SKM-1 (cell line): ENCODE data around the gene PSMA4.
"Not testable (repeated sequence)": the region's sequence is repeated elsewhere in the genome, so short reads cannot be mapped to it uniquely, and the experiment has no call there.

Experiments used
- DNase-seq: peaks from one replicate; lab custom pipeline; 2025; ENCODE audit not compliant: unreplicated experiment; lab: John Stamatoyannopoulos, UW

Gene PSMA4

DNA sequence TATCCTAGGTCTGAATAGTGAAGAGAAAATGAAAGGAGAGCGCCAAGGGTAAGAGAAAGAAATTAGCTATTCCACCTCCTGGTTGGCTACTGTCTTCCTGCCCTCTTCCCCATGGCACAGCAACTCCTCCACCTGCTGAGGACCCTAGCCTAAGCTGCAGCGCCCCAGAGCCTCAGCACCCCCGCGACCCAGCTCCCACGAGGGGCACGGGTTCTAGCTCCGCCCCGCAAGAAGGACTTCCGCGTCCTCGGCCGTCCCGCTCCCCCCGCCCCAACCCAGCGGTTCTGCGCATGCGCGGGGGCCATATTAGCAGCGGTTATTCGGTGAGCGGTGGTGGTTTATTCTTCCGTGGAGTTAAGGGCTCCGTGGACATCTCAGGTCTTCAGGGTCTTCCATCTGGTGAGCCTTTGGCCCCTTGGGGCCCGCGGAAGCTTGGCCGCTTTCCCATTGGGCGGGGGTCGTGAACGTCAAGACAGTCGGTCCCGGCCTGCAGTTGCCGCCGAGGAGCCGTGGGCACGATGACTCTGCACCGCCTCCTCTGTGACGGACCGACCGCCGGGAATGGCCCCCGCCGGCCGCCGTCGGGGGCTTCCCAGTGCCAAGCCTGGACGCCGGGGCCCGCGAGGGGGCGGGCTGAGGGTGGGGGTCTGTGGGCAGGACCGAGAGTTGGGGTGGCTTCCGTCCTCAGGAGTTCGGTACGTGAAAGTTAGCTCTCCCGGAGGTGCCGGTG is at the start of gene PSMA4:
TSS of gene PSMA4 (plus strand) at position 304 of the 730 bp plus-strand sequence. CDS start 1,484 bp downstream, outside the sequence.
- DNase-seq, result peak; percentile 80

DNA sequence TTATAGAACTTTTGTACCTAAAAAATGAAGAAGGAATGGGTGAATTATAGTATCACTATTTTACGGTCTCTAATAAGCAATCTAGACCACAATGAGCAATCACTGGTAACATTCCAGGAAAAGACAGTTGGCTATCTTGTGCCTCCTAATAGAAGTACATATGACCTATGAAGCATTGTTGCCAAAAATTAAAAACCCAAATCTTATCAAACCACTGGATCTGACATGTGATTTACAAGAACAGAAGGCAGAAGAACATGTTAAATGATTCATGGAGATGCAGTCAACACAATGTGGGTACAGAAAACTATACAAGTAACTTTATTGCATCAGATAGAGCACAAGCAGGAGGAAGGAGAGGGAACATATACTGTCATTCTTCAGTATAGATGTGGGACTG is 47.4 kb upstream of the PSMA4 start:
- DNase-seq, result no peak

DNA sequence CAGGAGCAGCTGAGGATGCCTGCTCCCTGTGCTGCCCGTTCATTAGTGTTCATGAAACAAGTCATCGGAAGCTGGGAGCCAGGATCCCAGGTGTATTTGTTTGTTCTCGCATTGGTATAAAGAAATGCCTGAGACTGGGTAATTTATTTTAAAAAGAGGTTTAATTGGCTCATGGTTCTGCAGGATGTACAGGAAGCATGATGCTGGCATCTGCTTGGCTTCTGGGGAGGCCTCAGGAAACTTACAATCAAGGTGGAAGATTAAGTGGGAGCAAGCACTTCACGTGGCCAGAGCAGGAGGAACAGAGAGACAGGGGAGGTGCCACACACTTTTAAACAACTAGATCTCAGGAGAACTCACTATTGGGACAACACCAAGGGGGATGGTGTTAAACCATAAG is 38.4 kb upstream of the PSMA4 start:
- DNase-seq, result no peak

DNA sequence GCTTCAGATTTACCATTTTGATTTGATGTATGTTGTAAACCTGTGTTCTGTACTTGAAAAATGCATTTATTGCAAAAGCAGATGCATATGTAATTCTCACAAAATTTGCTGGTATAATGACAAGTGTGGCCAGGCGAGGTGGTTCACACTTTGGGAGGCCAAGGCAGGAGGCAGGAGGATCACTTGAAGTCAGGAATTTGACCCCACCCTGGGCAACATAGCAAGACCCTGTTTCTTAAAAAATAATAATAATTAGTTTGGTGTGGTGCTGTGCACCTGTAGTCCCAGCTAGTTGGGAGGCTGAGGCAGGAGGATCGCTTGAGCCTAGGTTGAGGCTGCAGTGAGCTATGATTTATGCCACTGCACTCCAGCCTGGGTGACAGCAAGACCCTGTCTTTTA is 37.6 kb upstream of the PSMA4 start:
- DNase-seq, result no peak

DNA sequence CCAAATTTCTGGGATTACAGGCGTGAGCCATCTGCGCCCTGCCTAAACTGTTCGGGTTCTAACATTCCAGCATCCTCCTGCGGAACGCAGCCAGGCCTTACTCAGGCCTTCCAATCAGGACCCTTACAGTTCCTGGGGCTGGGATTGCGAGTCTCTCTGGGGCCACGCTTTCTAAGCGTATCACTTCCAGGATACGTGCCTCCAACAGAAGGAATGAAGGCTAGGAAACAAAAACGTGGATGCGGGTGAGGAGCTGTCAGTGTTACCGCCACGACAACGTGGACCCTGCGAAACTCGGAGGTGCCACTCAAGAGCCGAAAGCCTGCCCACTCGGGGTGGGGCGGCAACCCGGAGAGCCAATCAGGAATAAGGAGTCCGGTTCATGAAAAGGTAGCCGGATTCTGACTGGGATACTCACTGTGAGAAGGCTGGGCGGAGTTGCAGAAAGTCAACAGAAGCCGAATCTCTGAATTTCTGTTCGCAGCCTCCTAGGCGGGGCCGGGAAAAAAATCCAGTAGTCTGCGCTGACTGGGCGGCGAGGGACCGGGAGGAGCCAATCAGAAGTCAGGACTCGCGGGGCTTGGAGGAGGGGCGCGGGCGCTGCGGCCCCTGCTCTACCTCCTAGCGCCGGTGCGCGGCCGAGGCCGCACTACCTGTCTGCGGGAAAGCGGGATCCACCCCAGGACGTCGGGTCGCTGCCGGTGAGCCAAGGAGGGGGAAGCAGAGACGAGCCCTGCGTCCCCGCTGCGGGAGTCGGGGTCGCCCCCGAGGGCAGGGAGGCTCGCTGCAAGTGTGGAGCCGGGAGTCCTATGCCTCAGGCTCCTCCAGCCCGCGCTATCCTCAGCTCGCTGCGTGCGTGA is 33.0 kb upstream of the PSMA4 start, which contains the start of gene HYKK:
TSS of gene HYKK (plus strand) at position 607 of the 860 bp plus-strand sequence. CDS start 5,512 bp downstream, outside the sequence.
- peak; percentile 71 for DNase-seq

DNA sequence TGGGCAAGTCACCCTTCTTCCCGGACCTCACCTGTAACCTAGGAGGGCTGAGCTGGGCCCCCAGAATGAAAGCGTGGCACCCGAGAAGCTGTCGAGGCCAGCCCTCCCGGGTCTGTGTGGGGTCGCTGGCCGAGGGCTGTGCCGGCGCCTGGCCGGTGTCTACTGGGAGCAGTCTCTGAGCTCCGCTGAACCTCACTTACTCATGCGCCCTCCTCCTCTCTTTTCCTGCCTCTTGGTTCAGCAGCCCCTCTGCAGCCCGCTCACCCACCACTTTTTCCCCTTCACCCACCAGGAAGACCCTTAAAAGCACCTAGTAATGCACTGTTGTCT is 32.4 kb upstream of the PSMA4 start:
- DNase-seq, result no peak

DNA sequence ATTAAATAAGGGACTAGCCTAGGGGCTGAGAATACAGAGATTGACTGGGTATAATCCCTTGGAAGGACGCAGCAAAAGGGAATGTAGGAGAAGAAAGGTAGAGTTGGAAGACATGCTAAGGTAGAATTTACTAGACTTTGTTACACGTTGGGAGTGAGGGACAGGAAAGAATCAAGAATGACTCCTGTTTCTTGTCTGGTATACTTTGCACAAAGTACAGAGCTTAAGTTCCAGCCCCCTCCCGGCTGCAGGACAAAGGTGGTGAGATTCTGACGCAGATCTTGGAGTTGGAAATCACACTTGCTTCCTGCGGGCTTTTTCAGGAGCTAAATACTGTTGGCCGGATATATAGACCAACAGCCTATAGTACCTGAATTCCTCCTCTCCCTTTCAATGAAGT is 32.0 kb upstream of the PSMA4 start:
- no peak for DNase-seq

DNA sequence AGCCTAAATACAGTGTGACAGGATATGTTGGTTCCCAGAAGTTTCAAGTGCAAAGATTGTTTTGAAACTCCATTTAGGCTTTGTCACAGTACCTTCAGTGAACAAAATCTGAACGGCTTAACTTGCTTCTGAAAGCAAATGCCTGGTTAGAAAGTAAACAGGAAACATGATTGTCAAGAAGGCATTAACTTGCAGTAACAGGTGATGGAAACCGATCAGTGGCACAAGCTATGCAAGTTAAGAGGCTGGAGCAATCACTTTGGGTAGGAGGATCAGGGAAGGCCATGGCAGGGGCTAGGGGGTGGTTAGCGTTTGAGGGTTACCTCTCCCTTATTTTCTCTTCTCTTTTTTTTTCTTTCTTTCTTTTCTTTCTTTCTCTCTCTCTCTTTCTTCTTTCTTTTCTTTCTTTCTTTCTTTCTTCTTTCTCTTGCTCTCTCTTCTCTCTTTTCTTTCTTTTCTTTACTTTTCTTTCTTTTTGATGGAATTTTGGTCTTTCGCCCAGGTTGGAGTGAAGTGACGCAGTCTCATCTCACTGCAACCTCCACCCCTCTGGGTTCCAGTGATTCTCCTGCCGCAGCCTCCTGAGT is 30.4 kb upstream of the PSMA4 start:
- DNase-seq, result no peak

DNA sequence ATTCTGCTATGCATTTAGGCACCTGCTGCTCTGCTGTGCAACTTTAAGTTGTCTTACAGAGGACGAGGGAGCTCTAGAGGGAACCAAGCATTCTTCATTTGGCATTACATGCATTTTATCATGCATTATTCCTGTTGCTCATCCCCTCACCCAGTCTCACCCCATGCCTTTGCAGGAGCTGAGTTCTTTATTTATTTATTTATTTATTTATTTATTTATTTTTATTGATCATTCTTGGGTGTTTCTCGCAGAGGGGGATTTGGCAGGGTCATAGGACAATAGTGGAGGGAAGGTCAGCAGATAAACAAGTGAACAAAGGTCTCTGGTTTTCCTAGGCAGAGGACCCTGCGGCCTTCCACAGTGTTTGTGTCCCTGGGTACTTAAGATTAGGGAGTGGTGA is 20.2 kb upstream of the PSMA4 start:
- not testable (repeated sequence) for DNase-seq

DNA sequence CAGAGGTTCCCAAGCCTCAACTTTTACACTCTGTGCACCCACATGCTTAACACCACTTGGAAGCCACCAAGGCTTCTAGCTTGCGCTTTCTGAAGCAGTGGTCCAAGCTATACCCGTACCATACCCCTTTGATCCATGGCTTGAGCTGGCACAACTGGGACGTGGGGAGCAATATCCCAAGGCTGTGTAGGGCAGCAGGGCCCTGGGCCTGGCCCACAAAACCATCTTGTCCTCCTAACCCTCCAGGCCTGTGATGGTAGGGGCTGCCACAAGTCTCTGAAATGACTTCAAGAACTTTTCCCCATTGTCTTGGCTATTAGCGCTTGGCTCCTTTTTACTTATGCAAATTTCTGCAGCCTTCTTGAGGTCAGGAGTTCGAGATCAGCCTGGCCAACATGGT is 16.0 kb upstream of the PSMA4 start:
- no peak for DNase-seq

DNA sequence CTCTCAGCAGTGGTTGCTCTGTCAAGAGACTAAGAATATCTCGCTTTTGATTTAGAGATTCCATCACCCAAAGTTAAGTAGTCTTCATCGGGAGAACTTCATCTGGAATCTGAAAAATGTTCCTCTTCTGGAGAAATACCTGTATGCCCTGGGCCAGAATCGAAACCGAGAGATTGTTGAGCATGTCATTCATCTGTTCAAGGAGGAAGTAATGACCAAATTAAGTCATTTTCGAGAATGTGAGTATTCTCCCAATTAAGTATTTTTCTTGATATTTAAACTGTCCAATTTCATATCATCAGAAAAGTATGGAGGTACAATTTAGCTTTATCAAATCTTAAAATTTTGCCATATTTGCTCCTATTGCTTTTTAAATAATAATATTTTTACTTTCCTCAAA is 12.9 kb upstream of the PSMA4 start:
- DNase-seq, result no peak

DNA sequence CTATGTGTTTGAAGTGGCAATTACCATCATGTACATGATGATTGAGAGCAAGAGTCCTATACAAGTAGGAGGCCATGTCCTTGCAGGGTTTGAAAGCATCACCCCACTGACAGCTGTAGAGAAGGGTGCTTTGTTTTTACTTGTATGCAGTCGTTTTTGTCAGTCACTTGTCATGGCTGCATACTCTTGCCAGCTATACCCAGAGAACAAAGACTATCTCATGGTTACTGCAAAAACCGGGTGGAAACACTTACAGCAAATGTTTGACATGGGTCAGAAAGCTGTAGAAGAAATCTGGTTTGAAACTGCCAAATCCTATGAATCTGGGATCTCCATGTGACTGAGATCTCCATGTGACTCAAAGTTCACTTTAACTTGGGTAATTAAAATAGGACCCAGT is 6.9 kb upstream of the PSMA4 start:
- DNase-seq, result no peak

DNA sequence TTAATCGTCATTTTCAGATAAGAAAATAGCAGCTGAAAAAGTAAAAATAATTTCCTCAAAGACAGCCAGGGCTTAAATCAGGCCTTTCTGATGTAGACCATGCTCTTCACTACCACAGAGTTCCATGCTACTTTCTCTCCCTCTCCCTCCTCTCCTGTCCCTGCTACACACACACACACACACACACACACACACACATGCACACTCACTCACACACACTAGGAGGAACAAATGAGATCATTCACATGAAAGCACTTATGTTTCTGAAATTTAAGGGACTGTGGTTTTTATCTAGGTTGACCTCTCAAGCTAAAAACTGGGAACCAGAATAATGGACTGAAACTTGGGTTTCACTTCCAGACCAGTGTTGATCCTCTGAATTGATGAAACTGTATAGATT is 4.1 kb upstream of the PSMA4 start:
- DNase-seq, result no peak

DNA sequence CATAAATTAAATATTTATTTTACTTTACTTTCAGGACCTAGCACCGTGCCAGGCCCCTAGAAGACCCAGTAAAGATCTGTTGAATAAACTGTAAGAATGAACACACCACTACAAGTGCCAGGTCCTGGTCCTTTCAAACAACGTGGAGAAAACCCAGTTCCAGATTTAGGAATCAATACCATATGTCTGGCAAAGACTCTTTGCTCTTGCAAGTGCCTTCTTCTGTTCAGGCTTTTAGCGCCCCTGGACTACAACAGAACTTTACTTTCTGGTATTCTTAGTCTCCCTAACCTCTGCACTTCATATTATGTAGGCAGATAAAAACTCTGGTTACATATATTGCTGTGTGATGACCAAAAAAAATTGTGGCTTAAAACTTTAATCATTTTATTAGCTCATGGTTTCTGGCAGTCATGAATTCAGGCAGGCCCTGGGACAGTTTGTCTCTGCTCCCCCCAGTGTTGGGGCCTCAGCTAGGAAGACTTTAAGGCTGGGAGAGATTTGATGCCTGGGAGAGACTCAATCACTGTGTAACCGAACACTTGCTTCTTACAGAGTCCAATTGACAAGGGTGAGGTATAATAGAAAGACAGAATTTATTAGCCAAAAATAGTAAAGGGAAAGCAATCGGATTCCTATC is 2.9 kb upstream of the PSMA4 start:
- DNase-seq, result no peak

DNA sequence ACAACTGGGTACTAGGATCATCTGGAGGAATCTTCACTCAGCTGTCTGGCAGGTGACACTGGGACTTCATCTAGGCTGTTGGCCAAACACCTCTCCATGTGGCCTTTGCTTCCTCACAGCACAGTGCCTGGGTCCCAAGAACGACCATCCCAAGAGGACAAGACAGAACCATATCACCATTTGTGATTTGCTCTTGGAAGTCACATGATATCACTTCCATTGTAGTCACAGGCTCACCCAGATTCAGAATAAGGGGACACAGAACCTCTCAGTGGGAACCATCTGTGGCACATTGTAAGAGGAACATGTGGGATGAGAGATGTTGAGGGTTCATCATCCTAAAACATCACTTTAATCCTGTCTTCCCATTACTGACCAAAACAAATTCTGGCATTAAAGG is 1.9 kb upstream of the PSMA4 start:
- DNase-seq, result no peak

DNA sequence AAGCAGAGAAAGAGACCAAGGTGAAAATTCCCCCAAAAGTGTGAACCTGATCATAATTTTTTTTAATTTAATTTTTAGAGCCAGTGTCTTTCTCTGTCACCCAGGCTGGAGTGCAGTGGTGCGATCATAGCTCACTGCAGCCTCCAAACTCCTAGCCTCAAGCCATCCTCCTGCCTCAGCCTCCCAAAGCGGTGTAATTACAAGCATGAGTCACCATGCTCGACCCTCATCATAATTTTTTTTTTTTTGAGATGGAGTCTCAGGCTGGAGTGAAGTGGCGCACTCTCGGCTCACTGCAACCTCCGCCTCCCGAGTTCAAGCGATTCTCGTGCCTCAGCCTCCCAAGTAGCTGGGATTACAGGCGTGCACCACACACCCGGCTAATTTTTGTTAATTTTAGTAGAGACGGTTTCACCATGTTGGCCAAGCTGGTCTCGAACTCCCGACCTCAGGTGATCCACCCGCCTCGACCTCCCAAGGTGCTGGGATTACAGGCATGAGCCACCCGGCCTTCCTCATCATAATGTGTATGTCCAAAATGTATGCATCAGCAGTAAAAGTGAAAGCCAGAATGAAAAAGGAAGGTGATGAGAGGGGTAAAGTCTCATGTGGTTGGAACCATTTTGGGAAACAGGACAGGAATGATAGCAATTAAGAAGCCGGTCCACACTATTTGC is 642 bp upstream of the PSMA4 start:
- not testable (repeated sequence) for DNase-seq

DNA sequence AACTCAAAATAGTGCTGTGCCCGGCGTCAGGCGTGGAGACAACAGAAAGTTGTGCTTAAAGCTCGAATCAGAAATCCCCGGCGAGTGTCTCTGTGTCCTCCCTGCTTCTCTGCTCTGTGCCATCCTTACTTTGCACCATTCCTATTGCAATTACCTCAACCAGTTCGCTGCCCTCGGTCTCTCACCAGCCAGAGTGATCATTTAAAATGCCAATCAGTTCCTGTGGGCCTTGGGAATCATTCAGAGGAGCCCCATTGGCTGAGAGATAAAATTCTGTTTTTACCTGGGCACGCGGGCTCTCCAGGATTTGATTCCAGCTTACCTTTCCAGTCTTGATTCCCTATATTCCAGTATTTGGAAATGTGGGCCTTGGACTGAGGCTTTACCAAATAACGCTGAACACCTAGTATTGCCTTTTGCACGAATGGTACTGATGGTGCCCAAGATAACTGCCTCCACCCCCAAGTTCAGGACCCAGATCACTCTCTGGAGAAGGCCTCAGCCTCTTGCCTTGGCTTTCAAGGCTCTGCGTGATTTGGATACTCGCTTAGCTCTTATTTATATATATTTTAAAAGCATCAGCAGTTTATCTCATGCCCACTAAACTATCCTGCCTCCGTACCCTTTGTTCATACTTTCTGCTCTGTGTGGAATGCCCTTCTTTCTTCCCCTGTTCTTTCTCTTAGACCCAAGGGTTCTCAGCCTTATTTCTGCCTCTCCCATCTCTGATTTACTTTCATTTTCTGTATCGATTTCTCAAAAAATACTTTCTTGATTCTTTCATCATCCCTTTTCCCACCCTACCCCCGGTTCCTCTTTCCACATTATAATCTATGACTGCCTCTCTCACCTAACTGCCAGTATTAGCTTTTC is 863 bp downstream of the PSMA4 start:
- DNase-seq, result peak; percentile 15

DNA sequence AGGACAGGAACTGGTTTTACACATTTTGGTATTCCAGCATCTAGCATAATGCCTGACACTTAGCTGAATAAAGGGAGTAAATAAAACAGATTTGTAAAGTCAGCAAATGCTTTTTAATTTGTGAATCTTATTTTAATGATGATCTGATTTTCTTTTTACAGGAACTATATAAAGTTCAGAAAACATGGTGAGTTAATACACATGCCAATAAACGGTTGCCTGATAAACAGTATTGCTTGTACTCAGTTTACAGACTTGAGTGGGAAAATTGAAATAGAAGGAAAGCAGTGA is 1.4 kb downstream of the PSMA4 start:
- no peak for DNase-seq

DNA sequence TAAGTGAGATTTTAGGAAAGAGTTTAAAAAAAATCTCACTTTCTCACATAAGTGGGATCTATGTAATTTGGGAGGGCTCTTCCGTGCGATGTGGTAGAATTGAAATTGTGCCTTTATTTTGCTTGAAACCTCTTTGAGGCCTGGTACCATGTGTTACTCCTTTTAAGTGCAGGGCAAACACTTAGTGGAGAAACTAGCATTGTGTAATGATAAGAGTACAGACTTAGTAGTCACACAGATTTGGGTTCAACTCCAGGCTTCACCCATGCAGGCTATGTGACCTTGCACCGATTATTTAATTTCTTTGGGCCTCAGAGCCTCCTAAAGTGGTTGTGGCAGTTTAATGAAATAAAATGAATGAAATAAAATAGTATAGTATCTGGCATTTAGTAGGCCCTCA is 2.4 kb downstream of the PSMA4 start:
- DNase-seq, result no peak

DNA sequence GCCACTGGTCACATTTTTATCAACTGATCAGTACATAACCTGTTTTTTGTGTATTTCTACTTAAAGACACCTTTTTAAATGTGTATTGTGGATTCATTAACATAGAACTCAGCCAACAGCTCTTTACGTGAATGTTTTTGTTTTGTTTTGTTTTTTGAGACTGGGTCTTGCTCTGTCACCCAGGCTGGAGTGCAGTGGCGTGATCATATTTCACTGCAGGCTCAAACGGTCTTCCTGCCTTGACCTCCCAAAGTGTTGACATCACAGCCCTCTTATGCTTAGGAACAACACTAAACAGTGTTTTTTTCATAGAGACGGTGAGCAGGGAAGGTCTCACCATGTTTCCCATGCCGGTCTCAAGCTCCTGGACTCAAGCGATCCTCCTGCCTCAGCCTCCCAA is 9.9 kb downstream of the PSMA4 start:
- no peak for DNase-seq
